NCI-H345 (cell line): ENCODE results near the gene SAP25.
A peak's percentile ranks its signal among the peaks of the same experiment; 100 is the strongest.
"Not testable (repeated sequence)": the region's sequence is repeated elsewhere in the genome, so short reads cannot be mapped to it uniquely, and the experiment has no call there.

Experiments
- DNase-seq: peaks from one replicate; lab custom pipeline; 2025; lab: John Stamatoyannopoulos, UW

The SAP25 gene

DNA sequence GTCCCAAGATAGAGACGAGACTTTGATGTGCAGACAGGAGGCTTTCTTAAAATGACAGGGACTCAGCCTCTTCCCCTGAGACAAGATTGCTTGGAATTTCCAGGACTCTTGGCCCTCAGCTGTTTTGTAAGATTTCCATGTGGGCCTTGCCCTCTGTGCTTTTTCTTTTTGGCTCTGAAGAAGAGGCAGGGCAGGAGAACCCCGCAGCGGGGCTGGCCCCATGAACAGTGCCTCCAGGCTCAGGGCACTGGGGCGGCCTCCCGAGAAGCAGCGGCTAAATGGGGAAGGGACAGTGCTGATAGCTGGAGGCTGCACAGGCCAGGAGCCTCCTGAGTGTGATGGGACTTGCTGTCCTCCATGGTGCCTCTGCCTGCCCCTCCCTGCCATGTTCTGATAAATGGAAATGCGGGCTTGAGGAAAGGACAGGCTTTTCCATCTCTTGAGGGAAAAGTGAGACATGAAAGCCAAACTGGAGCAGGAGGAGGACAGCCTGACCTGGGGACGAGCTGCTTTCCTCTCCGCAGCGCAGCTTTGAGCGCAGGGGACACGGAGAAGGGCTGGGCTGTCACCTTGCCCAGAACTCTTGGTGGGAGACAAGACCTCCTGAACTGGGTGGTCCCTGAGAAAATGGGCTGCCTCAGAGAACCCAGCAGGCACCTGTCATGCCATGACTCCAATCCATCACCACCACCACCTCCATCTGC lies 12.1 kb downstream of the SAP25 start:
- no peak for DNase-seq

- no peak for DNase-seq
Observed at GRCh38 chr7:100559127-100559526, 14.6 kb downstream of the SAP25 start.

DNA sequence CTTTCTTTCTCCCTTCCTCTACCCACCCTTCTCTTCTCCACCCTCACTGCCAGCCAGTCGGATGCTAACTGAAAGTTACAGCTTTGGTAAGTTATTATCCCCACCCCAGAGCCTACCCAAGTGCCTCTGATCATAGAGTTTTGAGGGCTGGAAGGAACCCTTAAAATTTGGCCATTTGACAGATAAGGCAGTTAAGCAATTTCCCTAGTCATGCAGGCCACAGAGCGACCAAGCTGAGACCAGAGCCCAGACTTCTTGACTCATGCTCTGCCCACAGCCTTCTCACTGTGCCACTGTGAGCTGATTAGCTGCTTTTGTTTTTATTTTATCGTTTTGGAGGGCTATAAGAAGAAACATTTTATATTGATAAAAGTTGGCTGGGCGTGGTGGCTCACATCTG lies 17.2 kb downstream of the SAP25 start:
- no peak for DNase-seq

- no peak for DNase-seq
Observed at GRCh38 chr7:100555701-100556100, 18.0 kb downstream of the SAP25 start.

- DNase-seq = no peak
Observed at GRCh38 chr7:100553032-100553431, 20.7 kb downstream of the SAP25 start.

- DNase-seq = no peak
Observed at GRCh38 chr7:100552532-100552931, 21.2 kb downstream of the SAP25 start.

DNA sequence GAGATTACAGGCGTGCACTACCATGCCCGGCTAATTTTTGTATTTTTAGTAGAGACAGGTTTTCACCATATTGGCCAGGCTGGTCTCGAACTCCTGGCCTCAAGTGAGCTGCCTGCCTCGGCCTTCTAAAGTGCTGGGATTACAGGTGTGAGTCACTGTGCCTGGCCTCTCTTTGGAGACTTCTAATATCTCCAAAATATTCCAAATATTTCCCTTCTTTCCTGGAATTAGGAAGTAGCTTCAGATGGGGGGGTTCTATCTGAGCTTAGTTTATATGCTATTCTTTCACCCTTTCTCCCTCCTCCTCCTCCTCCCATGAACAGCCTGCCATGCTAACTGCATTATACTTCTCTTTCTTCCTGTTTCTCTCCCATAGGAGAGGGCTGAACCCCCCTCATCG lies 25.3 kb downstream of the SAP25 start:
- DNase-seq = not testable (repeated sequence)

DNA sequence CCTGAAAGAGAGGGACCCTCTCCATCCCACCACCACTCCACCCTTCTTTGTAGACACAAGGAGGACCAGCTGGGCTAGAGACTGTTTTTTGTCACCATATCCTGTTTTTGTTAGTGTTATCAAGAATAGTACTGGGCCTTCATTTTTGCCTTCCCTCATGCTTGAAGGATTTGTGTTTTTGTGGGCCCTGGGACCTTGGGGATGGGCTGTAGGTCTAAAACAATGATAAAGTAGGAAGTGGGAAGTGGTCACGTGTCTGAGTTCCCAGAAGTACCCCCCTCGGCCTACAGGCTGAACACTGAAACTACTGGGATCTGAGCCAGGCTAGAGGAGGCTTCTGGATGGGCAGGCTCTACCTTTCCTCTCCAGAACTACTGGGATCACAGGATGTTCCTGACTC lies 25.8 kb downstream of the SAP25 start:
- DNase-seq = no peak

GRCh38 chr7:100546926-100547800 lies 26.5 kb downstream of the SAP25 start:
- no peak for DNase-seq

GRCh38 chr7:100546129-100546925 lies 27.4 kb downstream of the SAP25 start:
- DNase-seq = no peak

DNA sequence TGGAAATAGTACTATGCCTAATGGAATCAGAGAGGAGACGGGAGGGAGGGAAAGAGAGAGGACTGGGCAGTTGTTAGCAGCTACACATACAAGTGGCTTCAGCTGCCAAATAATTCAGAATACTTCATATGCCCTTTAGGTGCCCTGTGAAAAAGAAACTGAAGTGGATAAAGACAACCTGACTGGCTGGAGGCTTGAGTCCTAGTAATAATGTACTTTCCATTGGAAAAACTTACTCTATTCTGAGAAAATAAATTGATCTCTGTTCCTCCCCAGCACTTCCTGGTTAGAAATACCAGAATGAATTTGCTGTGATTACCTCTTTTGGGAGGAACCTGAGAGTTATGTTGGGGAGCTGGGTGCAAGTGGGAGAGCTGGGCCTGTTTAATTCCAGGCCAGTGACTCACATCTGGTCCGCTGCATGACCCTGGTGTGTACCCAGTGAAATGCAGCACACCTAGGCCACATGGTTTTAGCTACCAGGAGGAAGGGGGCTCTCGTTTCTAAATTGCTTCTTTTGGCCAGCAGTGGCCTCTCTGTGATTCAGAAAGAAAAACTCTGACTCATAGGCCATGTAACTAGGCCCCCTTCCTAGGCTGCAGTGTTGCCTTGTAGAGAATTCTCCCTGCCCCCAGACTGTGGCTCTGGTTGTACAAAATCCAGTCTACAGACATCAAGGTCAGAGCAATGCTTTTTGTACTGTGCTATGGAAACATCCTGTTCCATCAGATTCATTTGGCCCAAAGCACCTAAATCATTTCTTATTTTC lies 28.2 kb downstream of the SAP25 start:
- DNase-seq = no peak

- no peak for DNase-seq
Observed at GRCh38 chr7:100544967-100545359, 28.7 kb downstream of the SAP25 start.

- no peak for DNase-seq
Observed at GRCh38 chr7:100544386-100544785, 29.3 kb downstream of the SAP25 start.

DNA sequence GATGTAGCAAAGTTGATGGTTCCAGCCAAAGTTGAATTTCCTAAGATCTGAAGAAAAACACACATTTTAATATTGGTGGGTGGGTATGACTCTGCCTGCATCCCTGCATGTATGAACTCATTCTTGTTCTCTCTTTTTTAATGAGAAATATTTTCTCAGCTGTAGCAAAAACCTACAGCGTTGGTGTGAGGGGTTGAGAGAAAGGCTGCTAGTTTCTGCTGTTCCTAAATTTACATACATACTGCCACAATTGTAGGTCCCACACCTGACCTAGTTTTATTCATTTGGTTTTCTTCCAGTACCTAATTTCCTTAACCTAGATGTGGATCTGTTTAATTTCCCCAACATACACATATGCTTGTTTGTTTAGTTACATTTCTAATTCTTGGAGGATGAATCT lies 30.1 kb downstream of the SAP25 start:
- no peak for DNase-seq

GRCh38 chr7:100541309-100541708 lies 32.4 kb downstream of the SAP25 start:
- not testable (repeated sequence) for DNase-seq

DNA sequence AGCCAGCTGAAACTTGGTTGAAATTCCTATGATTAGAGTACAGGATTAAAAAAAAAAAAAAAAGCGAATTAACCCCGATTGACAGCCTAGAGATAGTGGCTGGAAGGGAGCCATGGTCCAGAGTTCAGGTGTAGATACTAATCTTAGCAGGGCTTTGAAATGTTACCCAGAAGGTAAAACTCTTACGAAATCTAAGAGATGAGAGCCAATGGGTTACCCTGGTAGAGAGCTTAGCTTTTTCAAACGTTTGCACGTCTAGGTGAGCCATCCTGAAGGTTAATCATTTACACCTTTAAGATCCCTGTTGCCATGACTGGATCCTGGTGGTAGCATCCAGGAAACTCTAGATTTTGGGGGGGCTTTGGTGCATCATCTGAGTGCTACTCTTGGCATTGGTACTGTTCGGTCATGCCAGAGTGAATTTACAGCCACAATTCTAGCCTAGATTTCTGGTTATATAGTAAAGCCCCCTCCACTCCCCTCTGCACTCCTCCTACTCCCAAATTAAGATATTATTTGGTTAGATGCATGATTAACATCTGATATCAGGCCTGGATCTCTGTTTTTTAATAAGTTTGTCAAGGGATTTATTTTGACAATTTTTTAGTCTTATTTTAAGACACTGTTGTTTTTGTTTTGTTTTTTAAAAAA lies 33.5 kb downstream of the SAP25 start:
- DNase-seq = no peak

- no peak for DNase-seq
Observed at GRCh38 chr7:100539436-100540006, 34.2 kb downstream of the SAP25 start.

GRCh38 chr7:100538654-100539435 lies 34.9 kb downstream of the SAP25 start, which contains the start of gene AGFG2:
Gene AGFG2 (plus strand): TSS chr7:100539203. CDS start chr7:100539347, 144 bp downstream.
- peak; percentile 100 for DNase-seq

DNA sequence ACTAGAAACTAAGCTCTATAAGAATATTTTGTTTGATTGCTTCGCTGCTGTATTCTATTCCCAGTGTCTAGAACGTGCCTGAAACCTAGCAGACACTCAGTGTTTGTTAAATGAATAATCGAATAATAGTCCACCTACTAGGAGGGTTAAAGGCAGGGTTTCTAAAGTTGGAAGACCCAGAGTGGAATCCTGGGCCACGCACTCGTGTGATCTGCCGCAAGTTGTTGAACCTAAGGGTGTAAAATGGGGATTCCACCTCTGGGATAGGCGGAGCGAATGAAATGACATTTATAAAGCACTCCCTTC lies 35.4 kb downstream of the SAP25 start:
- no peak for DNase-seq

GRCh38 chr7:100536695-100537094 lies 37.0 kb downstream of the SAP25 start:
- not testable (repeated sequence) for DNase-seq
